ENCODE measurements around the gene CFAP221. TPM values are rescaled to one million over a fixed set of nuclear protein-coding genes. Genes with fewer than 3 reads are reported as not detected.

The CFAP221 gene
- total RNA-seq, 4 donors from 2014 or later, result 0.38 TPM; not detected in 3

DNA sequence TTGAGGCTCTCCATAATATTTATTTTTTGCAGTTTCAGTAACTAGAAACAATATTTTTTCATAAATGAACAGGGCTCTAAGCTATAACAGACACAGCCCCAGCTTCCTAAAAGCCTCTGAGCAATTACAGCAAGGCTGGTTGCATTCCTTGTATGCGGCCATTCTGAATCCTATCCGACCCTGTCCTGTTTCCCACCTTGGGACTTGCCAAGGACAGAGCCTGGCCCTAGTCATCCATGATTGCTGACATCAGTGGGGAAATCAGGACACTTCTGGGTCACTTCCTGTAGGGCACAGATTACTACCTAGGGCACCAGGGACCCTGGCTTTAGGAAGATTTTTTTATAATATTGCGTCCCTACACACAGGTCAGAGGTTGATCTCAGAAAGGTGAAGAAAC lies 140.3 kb downstream of the CFAP221 start:
- DNase-seq, result no peak
- Histone ChIP-seq H3K4me3 (no peak overlapping the region), H3K4me1 (peaks cover 0 to 27% (median 6%) of the 10 kb centered on the region in 3 donors), H3K36me3 (peaks cover 0 to 58% (median 0%) of the 10 kb centered on the region in 3 donors), H3K9me3 (no peaks in the 10 kb centered on the region), H3K27ac (no peak overlapping the region), H3K27me3 (no peaks in the 10 kb centered on the region)
- intact Hi-C loops (cut with DNase I), result no loop called here
- 87 to 97% methylated on average over 3 of the region's 3 CpGs for WGBS, 2 donors
- no peak for TF ChIP-seq POLR2A (IDR thresholded peaks at IDR 0.05)
- TF ChIP-seq, protein P1, sequence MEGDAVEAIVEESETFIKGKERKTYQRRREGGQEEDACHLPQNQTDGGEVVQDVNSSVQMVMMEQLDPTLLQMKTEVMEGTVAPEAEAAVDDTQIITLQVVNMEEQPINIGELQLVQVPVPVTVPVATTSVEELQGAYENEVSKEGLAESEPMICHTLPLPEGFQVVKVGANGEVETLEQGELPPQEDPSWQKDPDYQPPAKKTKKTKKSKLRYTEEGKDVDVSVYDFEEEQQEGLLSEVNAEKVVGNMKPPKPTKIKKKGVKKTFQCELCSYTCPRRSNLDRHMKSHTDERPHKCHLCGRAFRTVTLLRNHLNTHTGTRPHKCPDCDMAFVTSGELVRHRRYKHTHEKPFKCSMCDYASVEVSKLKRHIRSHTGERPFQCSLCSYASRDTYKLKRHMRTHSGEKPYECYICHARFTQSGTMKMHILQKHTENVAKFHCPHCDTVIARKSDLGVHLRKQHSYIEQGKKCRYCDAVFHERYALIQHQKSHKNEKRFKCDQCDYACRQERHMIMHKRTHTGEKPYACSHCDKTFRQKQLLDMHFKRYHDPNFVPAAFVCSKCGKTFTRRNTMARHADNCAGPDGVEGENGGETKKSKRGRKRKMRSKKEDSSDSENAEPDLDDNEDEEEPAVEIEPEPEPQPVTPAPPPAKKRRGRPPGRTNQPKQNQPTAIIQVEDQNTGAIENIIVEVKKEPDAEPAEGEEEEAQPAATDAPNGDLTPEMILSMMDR (IDR thresholded peaks at IDR 0.05), result no peak

GRCh38 chr2:119688616-119689015 lies 144.4 kb downstream of the CFAP221 start:
- TF ChIP-seq, protein P1 (IDR thresholded peaks at IDR 0.05), result no peak
- no peak for TF ChIP-seq POLR2A (IDR thresholded peaks at IDR 0.05)
- no peak overlapping the region for H3K4me3 ChIP-seq
- H3K27me3 ChIP-seq, result no peaks in the 10 kb centered on the region
- H3K4me1 ChIP-seq, result peaks cover 0 to 7% (median 0%) of the 10 kb centered on the region in 3 donors
- no peak for DNase-seq
- H3K36me3 ChIP-seq, result peaks cover 0 to 48% (median 0%) of the 10 kb centered on the region in 3 donors
- no peaks in the 10 kb centered on the region for H3K9me3 ChIP-seq
- no peak overlapping the region for H3K27ac ChIP-seq
- intact Hi-C loops (cut with DNase I), result no loop called here
- WGBS, 2 donors, result 92 to 93% methylated on average over 10 to 12 of the region's 12 CpGs

GRCh38 chr2:119689218-119689617 lies 145.0 kb downstream of the CFAP221 start:
- no peak for DNase-seq
- Histone ChIP-seq H3K4me1 (peaks cover 0 to 1% (median 0%) of the 10 kb centered on the region in 3 donors), H3K27me3 (no peaks in the 10 kb centered on the region), H3K27ac (no peak overlapping the region), H3K4me3 (no peak overlapping the region), H3K9me3 (no peaks in the 10 kb centered on the region), H3K36me3 (peaks cover 0 to 48% (median 0%) of the 10 kb centered on the region in 3 donors)
- 71 to 73% methylated on average over 2 to 3 of the region's 4 CpGs for WGBS, 2 donors
- intact Hi-C loops (cut with DNase I), result no loop called here
- TF ChIP-seq, protein P1 (IDR thresholded peaks at IDR 0.05), result no peak
- no peak for TF ChIP-seq POLR2A (IDR thresholded peaks at IDR 0.05)

- Histone ChIP-seq H3K9me3 (no peaks in the 10 kb centered on the region), H3K36me3 (peaks cover 0 to 42% (median 0%) of the 10 kb centered on the region in 3 donors), H3K27ac (no peak overlapping the region), H3K4me1 (peaks cover 0 to 14% (median 2%) of the 10 kb centered on the region in 3 donors), H3K4me3 (no peak overlapping the region), H3K27me3 (no peaks in the 10 kb centered on the region)
- TF ChIP-seq POLR2A (IDR thresholded peaks at IDR 0.05), result no peak
- TF ChIP-seq, protein P1 (IDR thresholded peaks at IDR 0.05), result no peak
- intact Hi-C loops (cut with DNase I), result no loop called here
- DNase-seq, result no peak
- WGBS, 2 donors, result 59 to 100% methylated on average over 1 to 6 of the region's 7 CpGs
Measured at GRCh38 chr2:119691189-119691588, 146.9 kb downstream of the CFAP221 start.

DNA sequence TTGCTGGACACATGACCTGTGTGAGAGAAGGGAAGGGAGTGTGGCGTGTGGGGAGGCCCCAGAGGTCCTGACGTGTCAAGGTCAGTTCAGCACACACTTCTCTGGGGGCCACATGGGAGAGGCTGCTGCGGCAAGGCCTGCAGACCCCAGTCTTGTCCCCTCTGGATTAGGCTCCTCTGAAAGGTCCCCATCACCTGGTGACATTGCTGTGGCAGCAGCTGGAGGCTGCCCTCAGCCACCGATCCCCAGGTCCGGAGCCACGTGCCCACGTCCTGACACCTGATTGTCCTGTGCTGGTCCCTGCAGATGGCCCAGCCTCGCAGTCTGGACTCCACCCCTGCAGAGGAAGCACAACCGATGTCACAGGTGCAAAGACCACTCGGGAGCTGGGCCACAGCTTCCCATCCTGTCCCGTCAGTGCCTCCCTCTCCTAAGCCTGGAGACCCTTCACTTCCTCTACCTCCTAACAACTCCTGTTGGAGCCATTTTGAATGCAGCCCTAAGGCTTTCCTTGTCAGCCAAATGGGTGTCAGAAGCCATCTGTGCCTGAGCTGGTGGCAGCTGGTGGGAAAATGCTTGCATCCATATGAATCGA lies 147.5 kb downstream of the CFAP221 start:
- Histone ChIP-seq H3K9me3 (no peaks in the 10 kb centered on the region), H3K27me3 (no peaks in the 10 kb centered on the region), H3K4me1 (peaks cover 0 to 14% (median 2%) of the 10 kb centered on the region in 3 donors), H3K36me3 (peaks cover 0 to 37% (median 0%) of the 10 kb centered on the region in 3 donors), H3K27ac (no peak overlapping the region), H3K4me3 (no peak overlapping the region)
- TF ChIP-seq, protein P1 (IDR thresholded peaks at IDR 0.05), result no peak
- no peak for TF ChIP-seq POLR2A (IDR thresholded peaks at IDR 0.05)
- WGBS, 2 donors, result 88 to 100% methylated on average over 1 to 6 of the region's 12 CpGs
- intact Hi-C loops (cut with DNase I), result no loop called here
- DNase-seq, result no peak
